ENCODE data around the gene GPC2. TPM values are rescaled to one million over a fixed set of nuclear protein-coding genes. Genes with fewer than 3 reads are reported as not detected.

The GPC2 gene
- total RNA-seq, 1 experiment from 2014 or later: 2.5 TPM

- no peak for DNase-seq (ENCODE audit: low read depth)
Observed at GRCh38 chr7:100122067-100122466, 55.1 kb downstream of the GPC2 start.

- DNase-seq (ENCODE audit: low read depth): no peak
Observed at GRCh38 chr7:100120733-100121036, 56.5 kb downstream of the GPC2 start.

DNA sequence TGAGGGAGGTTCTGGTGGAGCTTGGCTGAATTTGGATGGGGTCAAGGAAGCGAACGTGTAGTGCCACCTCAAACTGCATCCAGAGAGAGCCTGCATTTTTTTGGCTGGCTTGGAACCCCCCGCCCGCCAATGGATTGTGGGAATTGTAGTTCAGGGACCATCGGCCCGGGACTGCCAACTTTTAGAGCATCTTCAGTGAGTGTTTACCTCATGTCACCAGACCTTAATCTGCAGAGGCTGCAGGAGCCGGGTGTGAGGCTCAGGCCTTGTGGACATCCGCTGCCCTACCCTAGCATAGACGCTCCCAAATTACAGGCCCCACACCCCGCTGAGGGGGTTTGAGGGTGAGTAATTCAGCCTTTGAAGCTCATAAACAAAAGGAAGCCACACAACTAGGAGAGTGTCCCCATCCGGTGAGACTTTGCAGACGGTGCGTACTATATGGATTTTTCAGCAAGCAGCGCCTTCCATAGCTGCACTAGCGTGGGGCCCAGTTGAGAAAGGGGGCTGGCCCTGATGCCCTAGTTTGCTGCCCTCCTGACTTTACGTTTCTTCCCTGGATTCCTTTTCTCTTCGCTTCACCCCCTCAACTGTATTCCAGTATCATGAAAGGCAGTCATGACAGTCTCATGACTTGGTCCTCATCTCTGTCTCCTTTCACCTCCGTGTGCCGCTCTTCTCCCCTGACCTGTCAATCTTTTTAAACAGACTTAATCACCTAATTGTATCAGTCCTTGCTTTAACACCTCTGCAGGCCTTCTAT is 57.0 kb downstream of the GPC2 start:
- DNase-seq (ENCODE audit: low read depth): peak; percentile 70

Other genes starting within 250 kb of the GPC2 start
- 0.12 TPM in 1 of 2 replicates, not detected in the other for gene GJC3, start 247.8 kb downstream of the GPC2 start, total RNA-seq (2014; rRNA removed; shearing (Covaris generic))
- 2.1 and 2.2 TPM in 2 replicates for gene AZGP1, start 201.3 kb downstream of the GPC2 start, total RNA-seq (2014; rRNA removed; shearing (Covaris generic))
- 10.2 and 10.7 TPM in 2 replicates for gene ZKSCAN1, start 161.8 kb downstream of the GPC2 start, total RNA-seq (2014; rRNA removed; shearing (Covaris generic))
- gene ZSCAN21, start 127.6 kb downstream of the GPC2 start, total RNA-seq (2014; rRNA removed; shearing (Covaris generic)): 13.5 and 15.4 TPM in 2 replicates
- 22.6 and 25.1 TPM in 2 replicates for gene ZNF3, start 95.7 kb downstream of the GPC2 start, total RNA-seq (2014; rRNA removed; shearing (Covaris generic))
- 63.6 and 83.4 TPM in 2 replicates for gene COPS6, start 88.4 kb downstream of the GPC2 start, total RNA-seq (2014; rRNA removed; shearing (Covaris generic))
- gene MCM7, start 76.0 kb downstream of the GPC2 start, total RNA-seq (2014; rRNA removed; shearing (Covaris generic)): 216 and 221 TPM in 2 replicates
- gene AP4M1, start 75.7 kb downstream of the GPC2 start, total RNA-seq (2014; rRNA removed; shearing (Covaris generic)): 22.6 and 36.8 TPM in 2 replicates
- 66.7 and 80.4 TPM in 2 replicates for gene TAF6, start 58.0 kb downstream of the GPC2 start, total RNA-seq (2014; rRNA removed; shearing (Covaris generic))
- 32.6 and 34.7 TPM in 2 replicates for gene CNPY4, start 57.7 kb downstream of the GPC2 start, total RNA-seq (2014; rRNA removed; shearing (Covaris generic))
- gene MBLAC1, start 50.4 kb downstream of the GPC2 start, total RNA-seq (2014; rRNA removed; shearing (Covaris generic)): 1.6 and 4.8 TPM in 2 replicates
- gene LAMTOR4, start 28.5 kb downstream of the GPC2 start, total RNA-seq (2014; rRNA removed; shearing (Covaris generic)): 221 and 278 TPM in 2 replicates
- gene TRAPPC14, start 18.7 kb downstream of the GPC2 start, total RNA-seq (2014; rRNA removed; shearing (Covaris generic)): 5.8 and 8.1 TPM in 2 replicates
- 10.0 and 10.2 TPM in 2 replicates for gene GAL3ST4, start 8.8 kb downstream of the GPC2 start, total RNA-seq (2014; rRNA removed; shearing (Covaris generic))
- gene STAG3, start 537 bp upstream of the GPC2 start, total RNA-seq (2014; rRNA removed; shearing (Covaris generic)): 2.5 and 3.8 TPM in 2 replicates
- not detected in 2 replicates for gene PVRIG, start 42.6 kb upstream of the GPC2 start, total RNA-seq (2014; rRNA removed; shearing (Covaris generic))
- gene SPDYE3, start 130.3 kb upstream of the GPC2 start, total RNA-seq (2014; rRNA removed; shearing (Covaris generic)): not detected in 2 replicates
- 7.7 and 10.1 TPM in 2 replicates for gene PILRB, start 180.7 kb upstream of the GPC2 start, total RNA-seq (2014; rRNA removed; shearing (Covaris generic))
- gene PILRA, start 196.1 kb upstream of the GPC2 start, total RNA-seq (2014; rRNA removed; shearing (Covaris generic)): not detected in 2 replicates

All from RPMI7951 (cell line).